HG02588 (cell line): ENCODE measurements around the gene RABL6.
"Not testable (repeated sequence)": the region's sequence is repeated elsewhere in the genome, so short reads cannot be mapped to it uniquely, and the experiment has no call there.

ENCODE experiments used
- ATAC-seq: cut with Tn5 transposase; IDR thresholded peaks from one replicate; pipeline ENCODE4 v1.9.1; 2021; ENCODE audit warnings: mild to moderate bottlenecking, moderate library complexity; ENCODE audit not compliant: unreplicated experiment

RABL6 gene

DNA sequence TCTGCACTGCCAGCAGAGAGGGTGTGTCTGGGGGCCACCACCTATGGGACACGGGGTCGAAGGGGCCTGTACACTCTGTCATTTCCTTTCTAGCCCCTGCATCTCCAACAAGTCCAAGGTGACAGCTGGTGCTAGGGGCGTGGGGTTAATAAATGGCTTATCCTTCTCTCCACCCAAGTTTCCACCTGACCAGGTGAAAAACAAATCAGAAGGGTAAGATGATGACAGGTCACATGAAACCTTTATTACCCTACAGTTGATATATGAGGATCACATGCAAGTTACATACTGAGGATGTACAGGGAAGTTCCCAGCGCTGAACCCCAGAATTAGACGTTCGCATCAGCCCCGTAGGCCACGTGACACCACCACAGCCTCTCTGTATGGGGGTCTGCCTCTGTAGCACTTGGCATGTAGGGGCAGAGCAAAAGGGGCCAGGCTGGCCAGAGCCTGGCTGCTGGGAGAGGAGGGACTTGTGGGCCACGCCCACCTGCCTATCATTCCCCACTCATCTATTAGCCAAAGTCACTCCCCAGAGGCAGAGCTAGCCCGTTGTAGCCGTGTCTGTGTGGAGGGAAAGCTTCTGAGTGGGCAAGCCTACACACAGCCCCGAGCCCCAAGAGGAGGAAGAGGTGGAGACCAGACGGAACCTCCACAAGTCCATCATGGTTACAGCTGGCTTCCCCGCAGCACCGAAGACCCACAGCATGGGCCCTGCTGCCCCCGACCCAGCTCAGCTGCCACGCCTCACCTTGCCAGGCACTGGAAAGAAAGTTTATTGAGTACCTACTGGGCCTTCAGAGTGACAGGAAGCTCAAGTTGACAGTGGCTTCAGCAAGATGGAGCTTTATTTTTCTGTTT lies 14.4 kb upstream of the RABL6 start:
- no peak for ATAC-seq

DNA sequence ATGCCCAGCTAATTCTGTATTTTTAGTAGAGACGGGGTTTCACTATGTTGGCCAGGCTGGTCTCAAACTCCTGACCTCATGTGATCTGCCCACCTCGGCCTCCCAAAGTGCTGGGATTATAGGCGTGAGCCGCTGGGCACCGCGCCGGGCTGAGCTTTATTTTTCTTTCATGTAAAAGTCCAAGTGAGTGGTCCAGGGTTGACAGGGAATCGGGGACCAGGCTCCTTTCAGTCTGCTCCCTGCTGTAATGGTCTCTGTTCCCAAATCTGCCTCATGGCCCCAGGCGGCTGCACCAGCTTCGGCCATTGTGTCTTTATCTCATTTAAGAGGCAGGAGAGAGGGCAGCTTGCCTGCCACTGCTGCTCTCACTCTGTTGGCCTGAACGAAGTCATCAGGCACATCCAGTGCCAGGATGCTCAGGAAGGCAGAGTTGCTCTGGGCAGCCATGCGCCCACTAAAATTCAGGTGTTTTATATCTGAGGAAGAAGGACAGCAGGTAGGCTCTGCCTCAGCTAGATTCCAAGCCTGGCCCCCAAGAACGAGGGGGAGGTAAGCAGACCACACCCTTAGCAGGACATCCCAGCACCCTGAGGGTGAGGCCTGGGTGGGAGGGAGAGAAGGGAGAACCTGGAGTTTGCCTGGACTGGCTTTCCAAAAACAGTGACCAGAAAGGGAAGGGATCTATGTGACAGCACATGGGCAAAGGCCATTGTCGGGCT lies 13.3 kb upstream of the RABL6 start:
- ATAC-seq: no peak

DNA sequence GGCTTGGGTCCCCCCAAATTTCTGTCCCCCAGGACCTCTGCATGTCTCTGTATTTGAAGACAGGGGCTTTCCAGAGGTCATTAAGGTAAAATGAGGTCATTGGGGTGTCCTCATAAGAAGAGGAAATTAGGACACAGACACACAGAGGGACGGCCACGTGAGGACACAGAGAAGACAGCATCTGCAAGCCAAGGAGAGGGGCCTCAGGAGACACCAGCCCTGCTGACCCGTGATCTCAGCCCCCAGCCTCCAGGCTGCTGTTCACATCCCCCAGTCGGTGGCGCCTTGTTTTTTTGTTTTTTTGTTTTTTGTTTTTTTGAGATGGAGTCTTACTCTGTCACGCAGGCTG lies 12.8 kb upstream of the RABL6 start:
- ATAC-seq: no peak

DNA sequence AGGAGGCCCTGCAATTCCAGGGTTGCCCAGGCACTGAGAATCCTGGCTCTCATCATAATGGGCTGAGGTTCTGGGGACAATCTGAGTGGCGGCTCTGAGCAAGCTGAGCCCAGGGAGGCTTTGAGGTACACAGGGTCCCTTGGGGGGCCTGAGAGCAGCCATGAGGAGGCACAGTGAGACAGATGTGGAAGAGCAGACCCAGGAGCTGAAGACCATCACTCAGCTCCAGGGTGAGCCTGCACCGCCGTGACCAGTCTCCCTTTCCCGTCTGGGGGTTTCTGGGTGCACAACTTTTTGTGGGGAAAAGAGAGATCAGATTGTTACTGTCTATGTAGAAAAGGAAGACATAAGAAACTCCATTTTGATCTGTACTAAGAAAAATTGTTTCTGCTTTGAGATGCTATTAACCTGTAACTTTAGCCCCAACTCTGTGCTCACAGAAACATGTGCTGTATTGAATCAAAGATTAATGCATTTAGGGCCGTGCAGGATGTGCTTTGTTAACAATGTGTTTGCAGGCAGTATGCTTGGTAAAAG lies 11.4 kb upstream of the RABL6 start, which contains the start of gene CCDC183:
Gene CCDC183 (plus strand): TSS at position 101 of the 537 bp plus-strand sequence. CDS start 60 bp downstream, at position 161.
- ATAC-seq: no peak

DNA sequence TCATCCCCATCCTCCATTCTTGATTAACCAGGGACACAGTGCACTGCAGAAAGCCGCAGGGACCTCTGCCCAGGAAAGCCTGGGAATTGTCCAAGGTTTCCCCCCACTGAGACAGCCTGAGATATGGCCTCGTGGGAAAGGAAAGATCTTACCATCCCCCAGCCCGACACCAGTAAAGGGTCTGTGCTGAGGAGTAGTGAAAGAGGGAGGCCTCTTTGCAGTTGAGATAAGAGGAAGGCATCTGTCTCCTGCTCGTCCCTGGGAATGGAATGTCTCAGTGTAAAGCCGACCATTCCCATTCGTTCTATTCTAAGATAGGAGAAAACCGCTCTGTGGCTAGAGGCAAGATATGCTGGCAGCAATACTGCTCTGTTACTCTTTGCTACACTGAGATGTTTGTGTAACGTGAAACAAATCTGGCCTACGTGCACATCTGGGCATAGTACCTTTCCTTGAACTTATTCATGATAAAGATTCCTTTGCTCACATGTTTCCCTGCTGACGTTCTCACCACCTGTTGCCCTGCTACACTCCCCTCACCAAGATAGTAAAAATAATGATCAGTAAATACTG lies 10.9 kb upstream of the RABL6 start:
- ATAC-seq: not testable (repeated sequence)

DNA sequence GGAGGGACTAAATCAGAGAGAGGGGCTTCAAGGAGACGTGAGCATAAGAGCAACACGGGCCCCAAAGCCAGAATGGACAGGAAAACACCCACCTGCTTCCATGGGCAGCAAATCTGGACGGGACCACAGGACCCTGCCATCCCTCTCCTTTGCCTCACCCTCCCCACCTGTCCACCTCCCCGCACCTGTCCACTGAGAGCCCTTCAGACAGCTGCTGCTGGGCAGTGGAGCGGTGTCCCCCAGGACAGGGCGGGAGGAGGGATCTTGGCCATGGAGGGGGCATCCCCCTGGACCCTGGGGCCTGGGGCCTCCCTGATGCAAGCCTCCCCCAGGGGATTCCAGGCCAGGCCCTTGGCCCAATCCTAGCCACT lies 9.1 kb upstream of the RABL6 start:
- ATAC-seq: no peak

DNA sequence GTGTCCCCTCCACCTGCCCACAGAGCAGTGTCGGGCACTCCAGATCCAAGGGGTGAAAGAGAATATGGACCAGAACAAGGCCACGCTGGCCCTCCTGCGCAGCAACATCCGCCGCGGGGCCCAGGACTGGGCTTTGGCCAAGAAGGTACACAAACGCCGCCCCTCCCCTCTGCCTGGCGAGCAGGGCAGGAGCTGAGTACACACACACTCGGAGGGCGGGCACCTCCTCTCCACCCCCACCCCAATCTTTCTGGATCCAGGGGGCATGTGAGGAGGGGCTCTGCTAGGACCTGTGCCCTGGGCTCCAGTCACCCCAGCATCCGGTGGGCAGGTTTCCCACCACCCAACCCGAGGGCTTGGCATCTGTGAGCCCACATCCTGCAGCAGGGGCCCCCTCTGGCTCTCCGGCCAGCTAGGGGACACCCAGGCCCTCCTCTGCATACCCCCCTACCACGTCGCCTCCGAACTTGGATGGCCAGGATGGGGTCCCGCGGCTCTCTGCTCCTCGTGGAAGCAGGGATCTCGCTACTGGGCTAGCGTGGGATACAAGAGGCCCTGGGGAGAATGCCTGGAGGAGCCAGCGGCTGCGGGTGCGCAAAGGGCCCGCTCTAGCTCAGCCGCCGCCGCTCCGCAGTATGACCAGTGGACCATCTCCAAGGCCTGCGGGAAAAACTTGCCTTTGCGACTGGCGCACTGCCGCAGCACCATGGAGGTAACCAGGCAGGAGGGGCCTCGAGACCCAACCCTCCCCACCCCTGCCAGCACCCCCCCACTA lies 8.5 kb upstream of the RABL6 start:
- no peak for ATAC-seq

DNA sequence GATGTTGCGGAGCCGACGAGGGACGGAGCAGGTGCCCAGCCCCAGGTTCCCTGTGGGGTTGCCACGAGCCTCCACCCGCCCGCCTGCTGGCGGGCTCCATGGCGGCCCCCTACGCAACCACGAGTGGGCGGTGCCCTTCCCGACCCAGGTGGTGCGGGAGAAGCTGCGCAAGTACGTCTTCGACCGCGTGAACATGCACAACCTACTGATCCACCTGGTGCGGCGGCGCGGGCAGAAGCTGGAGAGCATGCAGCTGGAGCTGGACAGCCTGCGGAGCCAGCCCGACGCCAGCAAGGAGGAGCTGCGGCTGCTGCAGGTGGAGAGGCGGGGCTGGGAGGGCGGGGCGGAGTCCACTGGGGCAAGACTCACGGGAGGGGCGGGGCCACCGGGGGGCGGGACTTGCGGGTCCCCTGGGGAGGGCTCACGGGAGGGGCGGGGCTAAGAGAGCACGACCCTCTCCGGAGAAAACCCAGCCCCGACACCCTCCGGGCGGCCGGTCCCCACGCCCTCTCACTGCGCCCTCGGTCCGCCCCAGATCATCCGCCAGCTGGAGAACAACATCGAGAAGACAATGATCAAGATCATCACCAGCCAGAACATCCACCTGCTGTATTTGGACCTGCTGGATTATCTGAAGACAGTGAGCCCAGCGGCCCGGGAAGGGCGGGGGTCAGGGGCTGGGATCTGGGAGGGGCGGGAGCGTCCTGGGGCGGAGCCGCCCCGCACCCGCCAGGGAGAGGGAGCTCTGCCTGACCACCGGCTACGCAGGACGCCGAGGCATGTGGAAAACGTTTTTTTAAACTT lies 7.7 kb upstream of the RABL6 start:
- ATAC-seq: peak; percentile 36

DNA sequence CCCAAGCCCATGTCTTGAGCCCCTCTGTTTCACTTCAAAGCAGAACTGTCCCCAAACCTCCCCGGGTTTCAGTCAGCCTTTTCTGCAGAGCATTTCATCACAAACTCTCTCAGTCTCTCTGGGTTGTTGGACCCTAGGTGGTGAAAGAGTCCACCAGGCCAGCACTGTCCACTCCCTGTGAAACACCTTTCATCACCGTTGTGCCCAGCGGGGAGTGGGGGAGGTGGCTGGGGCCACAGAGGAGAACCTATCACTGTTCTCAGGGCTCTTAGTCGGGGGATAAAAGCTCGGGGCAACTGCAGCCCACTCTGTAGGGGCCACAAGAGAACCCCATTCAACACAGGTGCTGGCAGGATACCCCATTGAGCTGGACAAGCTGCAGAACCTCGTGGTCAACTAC lies 5.4 kb upstream of the RABL6 start:
- ATAC-seq: no peak

DNA sequence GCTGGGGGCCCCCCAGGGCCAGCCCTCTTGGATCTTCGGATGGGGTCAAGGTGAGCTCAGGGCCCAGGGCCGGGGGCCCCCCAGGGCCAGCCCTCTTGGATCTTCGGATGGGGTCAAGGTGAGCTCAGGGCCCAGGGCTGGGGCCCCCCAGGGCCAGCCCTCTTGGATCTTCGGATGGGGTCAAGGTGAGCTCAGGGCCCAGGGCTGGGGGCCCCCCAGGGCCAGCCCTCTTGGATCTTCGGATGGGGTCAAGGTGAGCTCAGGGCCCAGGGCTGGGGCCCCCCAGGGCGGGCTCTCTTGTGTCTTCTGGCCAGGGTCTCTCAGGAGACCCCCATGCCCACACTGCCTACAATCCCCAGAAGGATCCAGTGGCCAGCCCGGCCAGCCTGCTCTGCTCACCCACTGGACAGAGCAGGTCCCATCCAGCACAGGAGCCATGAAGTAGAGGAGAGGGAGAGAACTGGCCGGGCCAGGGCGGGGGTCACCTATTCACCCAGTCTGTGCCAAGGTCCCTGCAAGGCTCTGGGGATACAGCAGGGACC lies 4.7 kb upstream of the RABL6 start:
- ATAC-seq: not testable (repeated sequence)

DNA sequence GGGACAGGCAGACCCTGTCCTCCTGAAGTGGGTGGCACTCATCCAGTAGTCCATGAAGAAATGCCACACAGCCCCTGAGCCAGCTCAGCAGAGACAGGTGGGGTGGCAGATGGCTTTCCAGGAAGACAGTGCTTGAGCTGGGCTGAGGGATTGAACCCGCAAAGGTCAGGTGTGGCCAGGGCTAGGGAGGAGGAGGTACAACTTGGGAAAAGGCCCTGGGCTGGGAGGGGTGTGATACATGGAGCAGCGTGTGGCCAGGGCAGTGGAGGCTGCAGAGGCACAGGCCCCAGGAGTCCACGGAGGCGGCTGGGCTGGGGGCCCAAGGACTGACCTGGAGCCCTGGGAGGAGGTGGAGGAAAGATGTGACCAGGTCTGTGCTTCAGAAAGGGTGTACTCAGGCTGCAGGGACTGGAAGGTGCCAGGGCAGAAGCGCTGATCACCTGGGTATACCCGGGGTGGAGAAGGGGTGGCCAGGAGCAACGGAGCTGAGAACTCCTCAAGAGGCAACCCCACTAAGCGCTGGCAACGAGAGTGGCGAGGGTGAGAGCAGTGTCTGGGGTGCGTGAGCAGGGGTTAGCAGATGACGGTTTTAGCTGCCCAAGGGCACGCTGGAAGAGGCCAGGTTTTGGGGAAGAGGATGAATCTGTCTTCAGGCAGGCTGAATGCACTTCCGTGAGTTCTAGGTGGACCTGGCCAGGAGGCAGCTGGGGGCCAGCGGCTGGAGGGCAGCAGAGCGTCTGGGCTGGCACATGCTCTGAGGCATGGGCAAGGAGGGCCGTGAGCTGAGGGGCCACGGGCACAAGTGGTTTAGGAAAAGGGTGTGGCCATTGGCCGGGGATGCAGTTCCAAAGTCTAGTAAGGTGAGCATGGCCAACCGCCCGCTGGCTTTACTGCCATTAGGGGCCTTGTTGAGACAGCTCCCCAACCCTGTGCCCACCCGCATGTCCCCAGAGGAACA lies 3.9 kb upstream of the RABL6 start:
- ATAC-seq: no peak

DNA sequence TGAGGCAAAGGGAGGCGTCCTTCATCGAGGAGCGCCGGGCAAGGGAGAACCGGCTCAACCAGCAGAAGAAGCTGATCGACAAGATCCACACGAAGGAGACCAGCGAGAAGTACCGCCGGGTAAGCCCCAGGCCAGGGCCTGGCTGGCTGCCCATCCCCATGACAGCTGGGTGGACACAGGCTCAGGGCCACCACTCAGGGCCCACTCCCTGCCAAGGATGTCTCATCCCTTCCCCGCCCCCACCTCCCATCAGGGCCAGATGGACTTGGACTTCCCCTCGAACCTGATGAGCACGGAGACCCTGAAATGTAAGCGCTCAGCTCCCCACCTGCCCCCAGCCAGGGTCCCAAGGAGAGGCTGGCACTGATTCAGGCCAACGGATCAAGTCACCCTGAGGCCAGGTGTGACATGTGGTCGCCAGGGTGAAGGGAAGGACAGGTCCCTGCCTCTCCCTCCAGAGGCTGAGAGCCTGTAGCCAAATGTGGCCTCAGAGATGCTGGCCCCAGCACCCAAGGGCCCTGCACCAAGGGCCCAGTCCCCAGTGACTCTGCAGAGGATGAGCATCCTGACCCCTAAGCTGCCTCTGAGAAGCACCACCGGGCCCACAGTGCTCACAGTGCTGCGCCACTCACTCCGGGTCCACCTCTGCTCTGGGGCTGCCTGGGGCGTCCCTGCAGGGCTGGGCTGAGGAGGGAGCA lies 3.1 kb upstream of the RABL6 start:
- no peak for ATAC-seq

DNA sequence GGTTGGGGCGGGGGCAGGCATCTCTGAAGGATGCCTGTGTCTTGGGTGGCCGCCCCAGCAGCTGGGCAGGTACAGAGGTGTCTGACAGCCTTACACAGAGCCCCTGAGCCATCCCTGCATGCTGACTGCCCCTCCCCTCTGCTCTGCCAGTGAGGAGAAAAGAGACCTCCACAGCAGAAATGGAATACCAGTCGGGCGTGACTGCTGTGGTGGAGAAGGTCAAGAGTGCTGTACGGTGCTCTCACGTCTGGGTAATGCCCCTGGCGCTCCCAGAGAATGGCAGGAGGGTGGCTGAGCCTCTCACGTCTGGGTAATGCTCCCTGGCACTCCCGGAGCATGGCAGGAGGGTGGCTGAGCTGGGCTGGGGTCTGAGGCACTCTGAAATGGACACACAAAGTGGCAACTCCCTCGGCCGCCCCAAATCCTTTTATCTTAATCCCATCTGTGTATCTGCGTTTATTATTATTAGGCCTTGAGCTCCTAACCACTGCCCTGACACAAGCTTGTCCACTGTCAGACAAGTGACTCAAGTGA lies 2.5 kb upstream of the RABL6 start:
- ATAC-seq: no peak

DNA sequence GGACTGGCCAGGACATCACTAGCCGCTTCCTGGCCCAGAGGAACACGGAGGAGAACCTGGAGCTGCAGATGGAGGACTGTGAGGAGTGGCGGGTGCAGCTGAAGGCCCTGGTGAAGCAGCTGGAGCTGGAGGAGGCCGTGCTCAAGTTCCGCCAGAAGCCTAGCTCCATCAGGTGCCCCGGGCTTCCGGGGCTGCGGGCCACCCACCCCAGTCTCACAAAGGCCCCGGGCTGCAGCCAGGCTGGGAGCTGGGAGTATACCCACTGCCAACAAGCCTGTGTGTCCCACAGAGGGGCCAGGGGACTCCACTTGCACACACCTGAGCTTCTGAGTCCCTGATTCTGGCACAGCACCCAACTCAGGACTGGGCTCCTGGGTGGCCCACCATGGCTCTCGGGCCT lies 1.7 kb upstream of the RABL6 start:
- ATAC-seq: no peak

DNA sequence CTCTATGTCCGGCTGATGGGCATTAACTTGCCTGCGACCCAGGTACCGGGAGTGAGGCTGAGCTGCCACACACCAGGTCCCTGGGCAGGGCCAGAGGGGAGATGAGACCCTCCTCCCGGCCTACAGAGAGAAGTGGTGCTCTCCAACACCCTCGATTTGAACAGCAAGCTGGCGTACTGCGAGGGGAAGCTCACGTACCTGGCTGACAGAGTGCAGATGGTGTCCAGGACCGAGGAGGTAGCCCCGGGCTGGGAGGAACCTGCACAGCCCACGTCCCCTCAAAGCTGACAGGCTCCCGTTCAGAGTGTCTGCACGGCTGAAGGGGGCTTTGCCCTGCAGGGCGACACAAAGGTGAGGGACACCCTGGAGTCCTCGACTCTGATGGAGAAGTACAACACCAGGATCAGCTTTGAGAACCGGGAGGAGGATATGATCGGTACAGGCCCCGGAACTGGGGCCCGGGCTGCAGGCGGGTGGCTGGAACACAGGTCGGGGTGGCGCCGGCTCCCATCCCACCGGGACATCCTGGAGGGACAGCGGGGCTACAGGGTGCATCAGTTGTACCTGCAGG lies 1.0 kb upstream of the RABL6 start:
- no peak for ATAC-seq

DNA sequence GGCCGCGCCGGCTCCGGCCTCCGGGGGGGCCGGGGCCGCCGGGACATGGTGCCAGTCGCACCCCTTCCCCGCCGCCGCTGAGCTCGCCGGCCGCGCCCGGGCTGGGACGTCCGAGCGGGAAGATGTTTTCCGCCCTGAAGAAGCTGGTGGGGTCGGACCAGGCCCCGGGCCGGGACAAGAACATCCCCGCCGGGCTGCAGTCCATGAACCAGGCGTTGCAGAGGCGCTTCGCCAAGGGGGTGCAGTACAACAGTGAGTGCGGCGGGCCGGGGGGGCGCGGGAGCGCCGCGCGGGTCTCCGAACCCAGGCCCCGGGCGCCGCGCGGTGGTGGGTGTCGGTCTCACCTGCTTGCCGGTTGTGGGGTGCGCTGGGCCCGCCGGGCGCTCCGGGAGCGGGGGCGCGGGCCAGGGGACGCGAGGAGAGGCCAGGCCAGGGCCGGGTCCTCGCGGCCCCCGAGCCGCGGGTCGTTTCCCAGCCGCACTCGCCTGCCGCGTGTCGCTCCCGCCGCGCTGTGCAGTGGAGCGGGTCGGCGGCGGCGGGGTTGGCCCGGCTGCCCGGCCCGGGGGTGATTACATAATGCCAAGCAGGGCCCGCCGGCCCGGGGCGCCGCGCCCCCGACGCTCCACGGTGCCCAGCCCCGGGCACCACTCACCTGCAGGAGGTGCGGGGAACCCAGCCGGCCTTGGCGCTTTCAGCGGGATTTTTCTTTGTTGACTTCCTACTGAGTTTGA lies 492 bp downstream of the RABL6 start:
- ATAC-seq: peak; percentile 33

DNA sequence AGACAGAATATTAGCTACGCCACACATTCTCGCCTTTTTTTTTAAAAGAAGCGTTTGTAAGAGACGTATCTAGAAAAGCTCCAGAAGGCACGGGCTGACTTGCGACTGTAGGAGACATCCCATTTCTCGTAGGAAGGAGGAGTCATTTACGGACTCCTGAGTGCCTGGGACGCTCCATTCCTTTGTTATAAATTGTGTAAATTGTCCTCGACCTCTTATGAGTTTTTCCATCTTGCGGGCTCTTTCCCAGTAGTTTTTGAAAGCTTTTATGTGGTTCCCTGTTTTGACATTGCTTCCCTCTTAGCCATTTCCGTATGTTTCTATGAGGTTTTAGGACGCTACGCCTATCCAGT lies 1.0 kb downstream of the RABL6 start:
- ATAC-seq: no peak
